Activated CD4-positive, alpha-beta memory T cell treated with anti-CD3 and anti-CD28 coated beads, Interleukin-2, amount 10 ng/mL, durations not matched to agents 7 days and 5 days (primary cell): ENCODE results near the gene SLC7A4. TPM values are rescaled to one million over a fixed set of nuclear protein-coding genes. Genes with fewer than 3 reads are reported as not detected.
"Not testable (repeated sequence)": the region's sequence is repeated elsewhere in the genome, so short reads cannot be mapped to it uniquely, and the experiment has no call there.

Experiments used
- CTCF ChIA-PET: fragments of 350-600 bp; sonication (Branson Sonifier 250); formaldehyde crosslinking; loops from one replicate; lab custom pipeline; 2021; ENCODE audit warnings: antibody characterized with exemption, inconsistent platforms; lab: Charles Lee
- POLR2A ChIA-PET: fragments of 350-600 bp; sonication (Branson Sonifier 250); formaldehyde crosslinking; loops from one replicate; lab custom pipeline; 2021; ENCODE audit warnings: antibody characterized with exemption; lab: Charles Lee
- DNase-seq: peaks from one replicate; pipeline ENCODE4 v3.0.0-alpha.2; 2020
- H3K27ac Mint-ChIP-seq: one replicate; pipeline ENCODE4 v1.8.0; 2021; ENCODE audit warnings: mild to moderate bottlenecking, mixed read lengths
- H3K27me3 Mint-ChIP-seq: one replicate; pipeline ENCODE4 v1.8.0; 2021; ENCODE audit warnings: mixed read lengths
- H3K36me3 Mint-ChIP-seq: one replicate; pipeline ENCODE4 v1.8.0; 2021; ENCODE audit warnings: low read depth, mixed read lengths
- H3K4me1 Mint-ChIP-seq: one replicate; pipeline ENCODE4 v1.8.0; 2021; ENCODE audit warnings: mixed read lengths
- H3K4me3 Mint-ChIP-seq: one replicate; pipeline ENCODE4 v1.8.0; 2021; ENCODE audit warnings: mild to moderate bottlenecking, mixed read lengths
- H3K9me3 Mint-ChIP-seq: one replicate; pipeline ENCODE4 v1.8.0; 2021; ENCODE audit warnings: mixed read lengths
- total RNA-seq, 2 experiments: library from RNA; stranded (reverse); gene quantifications; one replicate each; pipeline ENCODE4 v1.2.3, GENCODE V29; 2021

SLC7A4 gene
- total RNA-seq, 2 experiments from 2014 or later: not detected

GRCh38 chr22:21014726-21015465 is 17.5 kb downstream of the SLC7A4 start, which contains the start of gene P2RX6:
Gene P2RX6, plus strand, starts transcription at chr22:21015165. Its CDS starts 10 bp downstream, at chr22:21015175.
- H3K4me3 Mint-ChIP-seq: peak within 1 kb of the TSS; percentile 71
- ChIA-PET POLR2A (interaction anchor here (1.2 to 2.1 kb wide), 2 partner anchors 13 to 32 kb away, joined by 5 to 8 read pairs; partner anchors contain the start of genes LZTR1 and THAP7), CTCF (no interaction called here)
- H3K36me3 Mint-ChIP-seq: no peaks in the 10 kb centered on the region
- H3K9me3 Mint-ChIP-seq: no peaks in the 10 kb centered on the region
- H3K27me3 Mint-ChIP-seq: peaks cover 5% of the 10 kb centered on the region
- no peak for DNase-seq
- H3K27ac Mint-ChIP-seq: no peak within 1 kb of the TSS
- peaks cover 15% of the 10 kb centered on the region for H3K4me1 Mint-ChIP-seq

- H3K36me3 Mint-ChIP-seq: no peaks in the 10 kb centered on the region
- peak; percentile 85 for DNase-seq
- POLR2A ChIA-PET: interaction anchor here (1.2 to 2.4 kb wide), 3 partner anchors 12 to 32 kb away, joined by 5 to 12 read pairs (median 8); partner anchors contain the start of genes LZTR1 and THAP7
- H3K9me3 Mint-ChIP-seq: no peaks in the 10 kb centered on the region
- peaks cover 15% of the 10 kb centered on the region for H3K4me1 Mint-ChIP-seq
- CTCF ChIA-PET: no interaction called here
- peaks cover 5% of the 10 kb centered on the region for H3K27me3 Mint-ChIP-seq
- peak overlapping the region; percentile 71 for H3K4me3 Mint-ChIP-seq
- no peak overlapping the region for H3K27ac Mint-ChIP-seq
Measured at GRCh38 chr22:21014202-21014725, 18.1 kb downstream of the SLC7A4 start.

GRCh38 chr22:21013657-21014201 is 18.6 kb downstream of the SLC7A4 start:
- H3K27me3 Mint-ChIP-seq: peaks cover 5% of the 10 kb centered on the region
- ChIA-PET CTCF (interaction anchor here (1.0 kb wide), 1 partner anchor 10 kb away, joined by 4 read pairs; no protein-coding TSS in a partner anchor), POLR2A (interaction anchor here (2.4 kb wide), 1 partner anchor 11 kb away, joined by 12 read pairs; the partner anchor contains the start of gene THAP7)
- no peaks in the 10 kb centered on the region for H3K36me3 Mint-ChIP-seq
- H3K27ac Mint-ChIP-seq: no peak overlapping the region
- H3K4me1 Mint-ChIP-seq: peaks cover 15% of the 10 kb centered on the region
- DNase-seq: no peak
- H3K4me3 Mint-ChIP-seq: peak overlapping the region; percentile 71
- no peaks in the 10 kb centered on the region for H3K9me3 Mint-ChIP-seq

DNA sequence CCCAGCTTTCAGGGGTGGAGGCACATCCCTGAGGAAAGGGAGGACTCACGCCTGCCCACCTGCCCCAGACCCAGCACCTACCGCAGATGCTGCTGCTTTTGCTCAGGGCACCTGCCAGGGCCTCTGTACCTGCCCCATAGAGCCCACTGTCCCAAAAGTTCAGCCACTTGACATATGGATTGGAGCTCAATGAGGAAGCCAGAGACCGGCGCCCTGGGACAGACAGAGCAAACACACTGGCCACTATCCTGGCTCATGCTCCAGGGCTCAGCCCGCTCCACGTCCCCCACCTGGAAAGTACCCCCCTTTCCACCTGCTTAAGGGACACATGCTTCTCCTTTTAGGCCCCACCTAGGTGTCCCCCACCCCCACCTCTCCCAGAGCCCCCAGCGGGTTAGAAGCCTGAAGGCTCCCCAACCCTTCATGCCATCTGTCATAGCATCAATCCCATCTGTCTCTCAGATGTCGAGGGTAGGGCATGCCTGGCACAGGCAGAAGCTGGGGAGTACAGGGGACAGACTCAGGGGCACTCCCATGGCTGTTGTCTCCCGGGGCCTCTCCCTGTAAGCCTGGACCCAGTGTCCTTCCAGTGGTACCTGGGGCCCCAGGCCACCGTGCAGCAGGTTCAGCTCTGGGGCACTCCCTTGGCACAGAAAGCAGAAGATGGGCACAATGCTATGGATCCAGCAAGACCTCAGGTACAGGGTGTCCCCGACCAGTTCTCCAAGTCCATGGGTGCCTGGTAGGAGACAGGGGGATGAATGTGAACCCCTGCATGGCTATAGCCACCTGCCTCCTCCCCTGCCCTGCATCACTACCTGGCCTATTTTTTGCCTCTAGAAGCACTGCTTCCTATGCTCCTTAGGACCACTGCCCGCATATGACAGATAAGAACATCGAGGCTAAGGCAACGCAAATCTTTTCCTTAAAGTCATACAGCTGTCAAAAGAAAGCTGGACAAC is 19.6 kb downstream of the SLC7A4 start:
- peaks cover 5% of the 10 kb centered on the region for H3K27me3 Mint-ChIP-seq
- peaks cover 15% of the 10 kb centered on the region for H3K4me1 Mint-ChIP-seq
- H3K36me3 Mint-ChIP-seq: no peaks in the 10 kb centered on the region
- H3K4me3 Mint-ChIP-seq: no peak overlapping the region
- POLR2A ChIA-PET: interaction anchor here (1.0 to 2.4 kb wide), 2 partner anchors 10 to 13 kb away, joined by 3 to 12 read pairs; partner anchors contain the start of gene THAP7
- DNase-seq: no peak
- H3K9me3 Mint-ChIP-seq: no peaks in the 10 kb centered on the region
- CTCF ChIA-PET: interaction anchor here (1.0 kb wide), 1 partner anchor 11 kb away, joined by 4 read pairs; no protein-coding TSS in a partner anchor
- H3K27ac Mint-ChIP-seq: no peak overlapping the region

DNA sequence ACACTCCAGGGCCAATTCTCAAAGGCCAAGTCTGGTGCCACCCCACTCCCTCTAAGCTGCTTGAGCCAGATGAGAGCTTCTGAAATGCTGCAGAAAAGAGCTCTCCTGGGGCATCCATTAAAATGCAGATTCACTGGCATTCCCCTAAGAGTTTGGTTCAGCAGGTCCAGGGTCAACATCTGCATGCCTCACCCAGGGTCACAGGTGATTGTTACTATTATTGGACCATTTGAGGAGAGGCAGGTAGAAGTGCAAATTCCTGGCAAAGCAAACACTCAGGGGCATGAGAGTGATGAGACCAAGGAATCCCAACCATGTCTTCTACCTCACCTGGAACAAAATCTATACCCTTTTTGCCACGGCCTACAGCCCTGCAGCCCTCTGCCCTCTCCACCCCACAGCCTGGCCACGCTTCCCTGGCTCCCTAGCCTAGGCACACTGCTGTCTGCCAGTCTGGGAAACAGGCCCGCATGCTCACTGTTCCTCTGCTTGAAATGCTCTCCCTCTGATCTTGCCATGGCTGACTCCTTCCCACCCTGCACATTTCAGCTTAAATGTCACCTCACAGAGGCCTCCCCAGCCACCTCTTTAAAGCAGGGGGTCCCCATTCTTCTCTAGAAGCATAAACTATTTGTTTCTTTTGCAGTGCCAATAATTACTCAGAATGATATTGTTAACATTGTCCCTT is 21.8 kb downstream of the SLC7A4 start:
- no peaks in the 10 kb centered on the region for H3K9me3 Mint-ChIP-seq
- H3K36me3 Mint-ChIP-seq: no peaks in the 10 kb centered on the region
- CTCF ChIA-PET: no interaction called here
- no peaks in the 10 kb centered on the region for H3K27me3 Mint-ChIP-seq
- no peak overlapping the region for H3K27ac Mint-ChIP-seq
- no peak for DNase-seq
- no peak overlapping the region for H3K4me3 Mint-ChIP-seq
- POLR2A ChIA-PET: interaction anchor here (1.3 kb wide), 1 partner anchor 10 kb away, joined by 3 read pairs; no protein-coding TSS in a partner anchor
- H3K4me1 Mint-ChIP-seq: peaks cover 14% of the 10 kb centered on the region

GRCh38 chr22:21009638-21010425 is 22.5 kb downstream of the SLC7A4 start:
- peak; percentile 44 for DNase-seq
- H3K4me1 Mint-ChIP-seq: peaks cover 11% of the 10 kb centered on the region
- POLR2A ChIA-PET: interaction anchor here (1.3 kb wide), 1 partner anchor 11 kb away, joined by 3 read pairs; no protein-coding TSS in a partner anchor
- H3K27me3 Mint-ChIP-seq: no peaks in the 10 kb centered on the region
- CTCF ChIA-PET: no interaction called here
- H3K4me3 Mint-ChIP-seq: no peak overlapping the region
- no peak overlapping the region for H3K27ac Mint-ChIP-seq
- no peaks in the 10 kb centered on the region for H3K9me3 Mint-ChIP-seq
- no peaks in the 10 kb centered on the region for H3K36me3 Mint-ChIP-seq

DNA sequence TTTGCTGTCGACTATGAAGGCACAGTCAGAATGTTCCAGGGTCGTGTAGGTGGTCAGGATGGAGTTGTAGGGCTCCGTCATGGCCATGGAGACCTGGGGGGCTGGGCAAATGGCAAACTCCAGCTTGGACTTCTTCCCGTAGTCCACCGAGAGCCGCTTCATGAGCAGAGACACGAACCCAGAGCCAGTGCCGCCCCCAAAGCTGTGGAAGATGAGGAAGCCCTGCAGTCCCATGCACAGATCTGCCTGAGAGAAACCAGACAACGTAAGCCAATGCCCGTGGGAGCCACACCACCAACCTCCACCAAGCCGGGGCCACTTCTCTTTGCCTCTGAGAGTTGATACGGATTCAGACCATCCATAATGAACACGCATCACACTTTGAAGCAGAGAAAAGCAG is 23.2 kb downstream of the SLC7A4 start:
- H3K4me3 Mint-ChIP-seq, CTCF ChIA-PET, H3K9me3 Mint-ChIP-seq, H3K27ac Mint-ChIP-seq, H3K36me3 Mint-ChIP-seq, H3K27me3 Mint-ChIP-seq, H3K4me1 Mint-ChIP-seq, DNase-seq: not testable (repeated sequence)
- POLR2A ChIA-PET: interaction anchor here (1.3 kb wide), 1 partner anchor 12 kb away, joined by 3 read pairs; no protein-coding TSS in a partner anchor

- ChIA-PET POLR2A (interaction anchor here (1.0 to 5.5 kb wide), 3 partner anchors 18 to 47 kb away, joined by 3 to 48 read pairs (median 6); partner anchors contain the start of gene LZTR1), CTCF (interaction anchor here (0.7 to 1.7 kb wide), 3 partner anchors 17 to 253 kb away, joined by 3 to 4 read pairs (median 4); partner anchors contain the start of gene CRKL)
- Mint-ChIP-seq H3K27ac (no peak overlapping the region), H3K4me1 (peaks cover 32% of the 10 kb centered on the region), H3K36me3 (peaks cover 11% of the 10 kb centered on the region), H3K27me3 (no peaks in the 10 kb centered on the region), H3K4me3 (peak overlapping the region; percentile 92), H3K9me3 (no peaks in the 10 kb centered on the region)
- no peak for DNase-seq
Measured at GRCh38 chr22:21003782-21004181, 28.6 kb downstream of the SLC7A4 start.

DNA sequence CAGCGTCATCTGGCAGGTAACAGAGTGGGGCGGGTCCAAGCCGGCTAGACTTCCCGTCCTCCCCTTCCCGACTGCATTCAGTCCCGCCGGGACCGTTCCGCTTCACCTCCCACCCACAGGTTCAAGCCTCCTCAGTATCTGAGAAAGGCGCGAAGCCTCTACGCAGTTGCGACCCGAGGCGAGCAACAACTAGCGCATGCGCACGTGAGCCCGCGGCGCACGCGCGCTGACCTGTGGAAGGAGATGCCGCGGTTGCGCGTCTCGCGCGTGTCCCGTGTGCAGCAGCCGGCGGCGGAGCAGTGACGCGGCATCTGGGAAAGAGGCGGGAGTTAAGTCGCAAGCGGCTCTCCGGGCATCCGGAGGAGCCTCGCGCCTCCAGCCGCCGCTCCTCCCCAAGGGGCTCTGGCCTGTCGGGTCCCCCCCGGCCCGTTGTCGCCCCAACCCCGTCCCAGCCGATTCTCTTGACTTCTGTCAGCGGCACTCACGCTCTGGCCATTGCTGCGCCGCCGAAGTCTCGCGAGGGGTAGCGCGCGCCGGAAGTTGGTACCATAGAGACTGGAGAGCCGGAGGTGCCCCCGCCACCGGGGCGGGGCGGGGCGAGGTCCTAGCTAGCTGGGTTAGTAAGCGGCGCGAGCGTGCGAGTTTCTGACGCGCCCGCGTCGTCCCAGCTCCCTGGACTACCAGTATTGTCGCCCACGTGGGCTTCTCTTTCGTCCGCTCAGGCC is 30.6 kb downstream of the SLC7A4 start, which contains the start of gene THAP7:
Gene THAP7 (minus strand): TSS at position 518 of the 725 bp plus-strand sequence. CDS start 207 bp downstream, at position 311.
- ChIA-PET CTCF (interaction anchor here (0.7 to 1.4 kb wide), 5 partner anchors 20 to 628 kb away, joined by 3 to 7 read pairs (median 3); partner anchors contain the start of genes LZTR1 and YDJC), POLR2A (interaction anchor here (0.7 to 5.5 kb wide), 12 partner anchors 10 to 628 kb away, joined by 3 to 48 read pairs (median 5); partner anchors contain the start of genes CRKL, LZTR1, P2RX6 and YDJC)
- H3K9me3 Mint-ChIP-seq: no peaks in the 10 kb centered on the region
- peak within 1 kb of the TSS; percentile 90 for H3K27ac Mint-ChIP-seq
- H3K4me1 Mint-ChIP-seq: peaks cover 34% of the 10 kb centered on the region
- no peaks in the 10 kb centered on the region for H3K27me3 Mint-ChIP-seq
- H3K4me3 Mint-ChIP-seq: peak within 1 kb of the TSS; percentile 92
- peaks cover 17% of the 10 kb centered on the region for H3K36me3 Mint-ChIP-seq
- DNase-seq: peak; percentile 97

- ChIA-PET POLR2A (interaction anchor here (1.0 to 5.5 kb wide), 5 partner anchors 10 to 83 kb away, joined by 4 to 48 read pairs (median 8); partner anchors contain the start of genes CRKL, LZTR1 and P2RX6), CTCF (interaction anchor here (0.7 to 1.4 kb wide), 3 partner anchors 19 to 583 kb away, joined by 3 to 7 read pairs (median 3); partner anchors contain the start of gene LZTR1)
- Mint-ChIP-seq H3K27ac (peak overlapping the region; percentile 90), H3K4me3 (peak overlapping the region; percentile 92), H3K9me3 (no peaks in the 10 kb centered on the region), H3K36me3 (peaks cover 17% of the 10 kb centered on the region), H3K27me3 (no peaks in the 10 kb centered on the region), H3K4me1 (peaks cover 34% of the 10 kb centered on the region)
- no peak for DNase-seq
Measured at GRCh38 chr22:21000987-21001600, 31.3 kb downstream of the SLC7A4 start.
